CD8-positive, alpha-beta memory T cell (primary cell): Measurements from ENCODE around the gene UFD1. TPM values are rescaled to one million over a fixed set of nuclear protein-coding genes. Genes with fewer than 3 reads are reported as not detected.
A peak's percentile ranks its signal among the peaks of the same experiment; 100 is the strongest.

Experiments
- CTCF ChIA-PET: fragments of 350-600 bp; sonication (Branson Sonifier 250); formaldehyde crosslinking; loops from one replicate; lab custom pipeline; 2021; ENCODE audit warnings: antibody characterized with exemption; lab: Charles Lee
- POLR2A ChIA-PET: fragments of 350-600 bp; sonication (Branson Sonifier 250); formaldehyde crosslinking; loops from one replicate; lab custom pipeline; 2021; ENCODE audit warnings: antibody characterized with exemption; lab: Charles Lee
- DNase-seq, 5 donors: peaks; one replicate each; pipeline versions ENCODE4 v3.0.0 to v3.0.0-alpha.2; 2020 to 2022; ENCODE audit warnings: mixed read lengths in 1 of 5
- H3K27ac ChIP-seq: one replicate; pipeline ENCODE4 v1.7.0; 2013; ENCODE audit warnings: low read depth, mild to moderate bottlenecking, low read length, moderate library complexity
- H3K27me3 ChIP-seq: 2 replicates; pipeline ENCODE4 v1.7.0; 2013; ENCODE audit warnings: low read length, mild to moderate bottlenecking; ENCODE audit not compliant: insufficient read depth, poor library complexity, severe bottlenecking
- H3K36me3 ChIP-seq: 2 replicates; pipeline ENCODE4 v1.7.0; 2013; ENCODE audit warnings: mild to moderate bottlenecking, low read length, moderate library complexity; ENCODE audit not compliant: insufficient read depth
- H3K4me1 ChIP-seq: 2 replicates; pipeline ENCODE4 v1.7.0; 2013; ENCODE audit warnings: mild to moderate bottlenecking, low read length, moderate library complexity; ENCODE audit not compliant: insufficient read depth
- H3K4me3 ChIP-seq: 2 replicates; pipeline ENCODE4 v1.7.0; 2013; ENCODE audit warnings: mild to moderate bottlenecking, low read length
- H3K9me3 ChIP-seq: 2 replicates; pipeline ENCODE4 v1.7.0; 2013; ENCODE audit warnings: mild to moderate bottlenecking, low read length
- H3K27ac Mint-ChIP-seq, 8 donors: one replicate each; pipeline ENCODE4 v1.8.0; 2020 to 2021; ENCODE audit warnings: mixed read lengths in 8 of 8, mild to moderate bottlenecking in 6 of 8, inconsistent platforms in 3 of 8, moderate library complexity in 3 of 8
- H3K27me3 Mint-ChIP-seq, 2 donors: one replicate each; pipeline ENCODE4 v1.8.0; 2020 to 2021; ENCODE audit warnings: mixed read lengths in 2 of 2, mild to moderate bottlenecking in 1 of 2, moderate library complexity in 1 of 2
- H3K36me3 Mint-ChIP-seq, 3 donors: one replicate each; pipeline ENCODE4 v1.8.0; 2020 to 2021; ENCODE audit warnings: mixed read lengths in 3 of 3, inconsistent platforms in 1 of 3, mild to moderate bottlenecking in 1 of 3
- H3K4me1 Mint-ChIP-seq, 3 donors: one replicate each; pipeline ENCODE4 v1.8.0; 2020 to 2021; ENCODE audit warnings: mixed read lengths in 3 of 3, inconsistent platforms in 1 of 3, mild to moderate bottlenecking in 1 of 3
- H3K4me3 Mint-ChIP-seq, 7 donors: one replicate each; pipeline ENCODE4 v1.8.0; 2020 to 2021; ENCODE audit warnings: mixed read lengths in 7 of 7, mild to moderate bottlenecking in 6 of 7, moderate library complexity in 4 of 7, inconsistent platforms in 2 of 7
- H3K9me3 Mint-ChIP-seq, 5 donors: one replicate each; pipeline ENCODE4 v1.8.0; 2020 to 2022; ENCODE audit warnings: mixed read lengths in 5 of 5, mild to moderate bottlenecking in 3 of 5, moderate library complexity in 2 of 5, inconsistent platforms in 1 of 5
- polyA plus RNA-seq: library from polyadenylated mRNA; unstranded; fragments of 300-500 nt; fragmentation: Illumina TruSeq; gene quantifications from one replicate; pipeline ENCODE4 v1.2.3, GENCODE V29; 2021
- total RNA-seq, 2 experiments: library from RNA; stranded (reverse); gene quantifications; one replicate each; pipeline ENCODE4 v1.2.3, GENCODE V29; 2021

UFD1 gene
- total and polyA plus RNA-seq, 3 experiments from 2014 or later: 82.7 to 88.8 (median 87.3) TPM

DNA sequence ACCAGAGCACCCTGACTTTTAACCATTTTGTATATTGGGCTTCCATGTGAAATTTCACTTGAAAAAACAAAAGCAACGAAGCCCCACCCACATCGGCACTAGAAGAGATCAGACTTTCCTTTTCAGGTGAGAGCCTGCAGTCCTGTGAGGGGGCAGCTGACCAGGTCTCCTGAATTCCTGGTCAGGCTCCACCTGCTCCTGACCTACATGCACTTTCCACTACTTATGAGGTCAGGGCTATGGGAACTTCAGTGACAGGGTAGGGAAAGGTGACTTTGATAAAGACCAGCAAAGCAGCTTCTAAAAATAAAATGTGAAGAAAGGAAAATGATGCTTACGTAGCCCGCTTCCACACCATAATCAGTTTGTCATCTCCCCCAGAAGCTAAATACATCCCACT is 72.1 kb downstream of the UFD1 start:
- no peak overlapping the region for H3K27ac ChIP-seq
- no peaks in the 10 kb centered on the region for H3K27me3 ChIP-seq
- Mint-ChIP-seq H3K36me3 (peaks cover 10 to 85% (median 23%) of the 10 kb centered on the region in 3 donors), H3K27ac (peak overlapping the region in 2 of 8 donors; percentile 19 to 41), H3K9me3 (no peaks in the 10 kb centered on the region), H3K27me3 (no peaks in the 10 kb centered on the region), H3K4me3 (no peak overlapping the region), H3K4me1 (peaks cover 10 to 11% (median 10%) of the 10 kb centered on the region in 3 donors)
- H3K9me3 ChIP-seq: no peaks in the 10 kb centered on the region
- CTCF ChIA-PET: no interaction called here
- POLR2A ChIA-PET: no interaction called here
- no peak for DNase-seq
- H3K4me3 ChIP-seq: no peak overlapping the region
- peaks cover 4% of the 10 kb centered on the region for H3K4me1 ChIP-seq
- H3K36me3 ChIP-seq: peaks cover 48% of the 10 kb centered on the region

- peaks cover 48% of the 10 kb centered on the region for H3K36me3 ChIP-seq
- Mint-ChIP-seq H3K27me3 (no peaks in the 10 kb centered on the region), H3K4me3 (no peak overlapping the region), H3K4me1 (peaks cover 5 to 6% (median 5%) of the 10 kb centered on the region in 3 donors), H3K27ac (peak overlapping the region in 4 of 8 donors; percentile 32 to 79 (median 54)), H3K36me3 (peaks cover 10 to 88% (median 25%) of the 10 kb centered on the region in 3 donors), H3K9me3 (no peaks in the 10 kb centered on the region)
- CTCF ChIA-PET: no interaction called here
- no peaks in the 10 kb centered on the region for H3K27me3 ChIP-seq
- no peak overlapping the region for H3K27ac ChIP-seq
- H3K4me1 ChIP-seq: peaks cover 4% of the 10 kb centered on the region
- no peak overlapping the region for H3K4me3 ChIP-seq
- POLR2A ChIA-PET: no interaction called here
- H3K9me3 ChIP-seq: no peaks in the 10 kb centered on the region
- no peak for DNase-seq
These were observed 72.6 kb downstream of the UFD1 start for GRCh38 chr22:19406281-19406811.

DNA sequence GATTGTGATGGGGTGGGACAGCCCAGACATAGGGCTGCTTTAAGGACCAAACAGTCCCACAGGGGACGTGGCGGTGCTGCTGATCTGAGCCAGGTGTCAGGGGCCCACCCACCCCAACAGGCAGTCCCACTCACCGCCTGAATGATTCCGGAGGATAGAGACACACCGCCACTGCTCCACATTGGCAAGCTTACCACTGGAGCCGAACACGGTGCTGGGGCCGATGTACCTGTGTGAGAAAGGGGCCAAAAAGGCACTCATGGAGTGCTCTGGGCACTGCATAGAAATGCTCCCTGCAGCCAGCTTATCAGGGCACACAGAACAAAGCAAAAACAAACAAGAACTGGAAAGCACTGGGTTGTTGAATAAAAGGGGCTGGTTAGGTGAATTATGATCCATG is 73.3 kb downstream of the UFD1 start:
- H3K4me1 ChIP-seq: peaks cover 4% of the 10 kb centered on the region
- Mint-ChIP-seq H3K27me3 (no peaks in the 10 kb centered on the region), H3K4me1 (peaks cover 0 to 1% (median 0%) of the 10 kb centered on the region in 3 donors), H3K27ac (peak overlapping the region in 3 of 8 donors; percentile 10 to 79 (median 47)), H3K36me3 (peaks cover 10 to 89% (median 28%) of the 10 kb centered on the region in 3 donors), H3K4me3 (no peak overlapping the region), H3K9me3 (no peaks in the 10 kb centered on the region)
- no peak for DNase-seq
- H3K9me3 ChIP-seq: no peaks in the 10 kb centered on the region
- no peak overlapping the region for H3K27ac ChIP-seq
- ChIA-PET CTCF (no interaction called here), POLR2A (no interaction called here)
- no peaks in the 10 kb centered on the region for H3K27me3 ChIP-seq
- H3K36me3 ChIP-seq: peaks cover 48% of the 10 kb centered on the region
- no peak overlapping the region for H3K4me3 ChIP-seq

- Histone ChIP-seq H3K36me3 (peaks cover 45% of the 10 kb centered on the region), H3K9me3 (no peaks in the 10 kb centered on the region), H3K27ac (no peak overlapping the region), H3K4me1 (peaks cover 4% of the 10 kb centered on the region), H3K27me3 (no peaks in the 10 kb centered on the region), H3K4me3 (no peak overlapping the region)
- no peak overlapping the region for H3K4me3 Mint-ChIP-seq
- no peaks in the 10 kb centered on the region for H3K27me3 Mint-ChIP-seq
- peak overlapping the region in 2 of 8 donors; percentile 53 to 71 for H3K27ac Mint-ChIP-seq
- no peak for DNase-seq
- no peaks in the 10 kb centered on the region for H3K9me3 Mint-ChIP-seq
- ChIA-PET CTCF (no interaction called here), POLR2A (no interaction called here)
- H3K4me1 Mint-ChIP-seq: peaks cover 0 to 1% (median 0%) of the 10 kb centered on the region in 3 donors
- peaks cover 10 to 89% (median 29%) of the 10 kb centered on the region in 3 donors for H3K36me3 Mint-ChIP-seq
These were observed 73.9 kb downstream of the UFD1 start for GRCh38 chr22:19405133-19405532.

- Histone ChIP-seq H3K9me3 (no peaks in the 10 kb centered on the region), H3K27ac (no peak overlapping the region), H3K36me3 (peaks cover 40% of the 10 kb centered on the region), H3K4me3 (no peak overlapping the region), H3K4me1 (peaks cover 4% of the 10 kb centered on the region), H3K27me3 (no peaks in the 10 kb centered on the region)
- Mint-ChIP-seq H3K9me3 (no peaks in the 10 kb centered on the region), H3K36me3 (peaks cover 10 to 88% (median 31%) of the 10 kb centered on the region in 3 donors), H3K4me1 (peaks cover 0 to 1% (median 0%) of the 10 kb centered on the region in 3 donors), H3K27ac (peak overlapping the region in 3 of 8 donors; percentile 48 to 71 (median 53)), H3K4me3 (no peak overlapping the region), H3K27me3 (no peaks in the 10 kb centered on the region)
- CTCF ChIA-PET: interaction anchor here (1.4 kb wide), 1 partner anchor 15 kb away, joined by 3 read pairs; no protein-coding TSS in a partner anchor
- DNase-seq: no peak
- POLR2A ChIA-PET: no interaction called here
These were observed 74.3 kb downstream of the UFD1 start for GRCh38 chr22:19404676-19405075.

DNA sequence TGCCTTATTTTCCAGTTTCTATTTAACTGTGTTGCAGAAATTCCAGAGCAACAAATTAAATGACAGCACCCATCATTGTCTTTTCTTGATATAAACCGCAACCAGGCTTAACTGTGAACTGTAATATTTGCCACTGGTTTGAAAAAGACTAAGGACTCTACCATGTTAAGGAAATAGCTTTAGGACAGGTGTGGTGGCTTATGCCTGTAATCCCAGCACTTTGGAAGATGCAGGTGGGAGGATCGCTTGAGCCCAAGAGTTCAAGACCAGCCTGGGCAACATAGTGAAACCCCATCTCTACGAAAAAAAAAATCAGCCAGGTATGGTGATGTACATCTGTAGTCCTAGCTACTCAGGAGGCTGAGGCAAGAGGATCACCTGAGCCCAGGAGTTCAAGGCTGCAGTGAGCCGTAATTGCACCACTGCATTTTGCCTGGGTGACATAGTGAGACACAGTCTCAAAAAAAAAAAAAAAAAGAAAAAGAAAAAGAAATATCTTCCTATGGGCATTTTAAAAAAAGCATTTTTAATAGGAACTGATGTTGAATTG is 76.3 kb downstream of the UFD1 start:
- H3K27me3 ChIP-seq: no peaks in the 10 kb centered on the region
- peaks cover 4% of the 10 kb centered on the region for H3K4me1 ChIP-seq
- no peak overlapping the region for H3K4me3 Mint-ChIP-seq
- peaks cover 42% of the 10 kb centered on the region for H3K36me3 ChIP-seq
- no peak overlapping the region for H3K4me3 ChIP-seq
- peaks cover 10 to 87% (median 31%) of the 10 kb centered on the region in 3 donors for H3K36me3 Mint-ChIP-seq
- DNase-seq: no peak
- peak overlapping the region in 1 of 8 donors; percentile 9 for H3K27ac Mint-ChIP-seq
- POLR2A ChIA-PET: no interaction called here
- CTCF ChIA-PET: interaction anchor here (1.3 kb wide), 1 partner anchor 9 kb away, joined by 3 read pairs; no protein-coding TSS in a partner anchor
- peaks cover 0 to 1% (median 0%) of the 10 kb centered on the region in 3 donors for H3K4me1 Mint-ChIP-seq
- no peaks in the 10 kb centered on the region for H3K9me3 ChIP-seq
- H3K27me3 Mint-ChIP-seq: no peaks in the 10 kb centered on the region
- no peak overlapping the region for H3K27ac ChIP-seq
- H3K9me3 Mint-ChIP-seq: no peaks in the 10 kb centered on the region

- H3K27me3 Mint-ChIP-seq: no peaks in the 10 kb centered on the region
- H3K27ac ChIP-seq: no peak overlapping the region
These were observed 77.5 kb downstream of the UFD1 start for GRCh38 chr22:19401483-19401882.

GRCh38 chr22:19400881-19401280 is 78.1 kb downstream of the UFD1 start:
- ChIA-PET CTCF (no interaction called here), POLR2A (no interaction called here)
- no peaks in the 10 kb centered on the region for H3K27me3 ChIP-seq
- no peak for DNase-seq
- H3K27me3 Mint-ChIP-seq: no peaks in the 10 kb centered on the region
- H3K36me3 ChIP-seq: peaks cover 42% of the 10 kb centered on the region
- peaks cover 4 to 85% (median 26%) of the 10 kb centered on the region in 3 donors for H3K36me3 Mint-ChIP-seq
- H3K4me3 Mint-ChIP-seq: no peak overlapping the region
- no peaks in the 10 kb centered on the region for H3K9me3 Mint-ChIP-seq
- no peak overlapping the region for H3K4me3 ChIP-seq
- peaks cover 0 to 1% (median 0%) of the 10 kb centered on the region in 3 donors for H3K4me1 Mint-ChIP-seq
- H3K9me3 ChIP-seq: no peaks in the 10 kb centered on the region
- H3K27ac Mint-ChIP-seq: peak overlapping the region in 6 of 8 donors; percentile 53 to 93 (median 69)
- H3K4me1 ChIP-seq: peaks cover 10% of the 10 kb centered on the region
- no peak overlapping the region for H3K27ac ChIP-seq

More at GRCh38 chr22:19401483-19401882, 77.5 kb downstream of the UFD1 start:
- H3K4me3 ChIP-seq: no peak overlapping the region
- POLR2A ChIA-PET: no interaction called here
- Mint-ChIP-seq H3K27ac (peak overlapping the region in 5 of 8 donors; percentile 20 to 96 (median 72)), H3K4me3 (no peak overlapping the region), H3K4me1 (peaks cover 0 to 1% (median 0%) of the 10 kb centered on the region in 3 donors), H3K9me3 (no peaks in the 10 kb centered on the region), H3K36me3 (peaks cover 4 to 87% (median 30%) of the 10 kb centered on the region in 3 donors)
- no peaks in the 10 kb centered on the region for H3K27me3 ChIP-seq
- no peak for DNase-seq
- CTCF ChIA-PET: no interaction called here
- H3K36me3 ChIP-seq: peaks cover 42% of the 10 kb centered on the region
- no peaks in the 10 kb centered on the region for H3K9me3 ChIP-seq
- H3K4me1 ChIP-seq: peaks cover 10% of the 10 kb centered on the region
